Endothelial cell of umbilical vein (primary cell): Measurements from ENCODE around the gene GAS7. TPM values are rescaled to one million over a fixed set of nuclear protein-coding genes. Genes with fewer than 3 reads are reported as not detected.

Source experiments
- BruUV-seq: library from RNA; stranded (reverse); fragments of 400-500 nt; replicated peaks from 2 replicates; lab custom pipeline; 2021; lab: Mats Ljungman, UMichigan
- CTCF ChIA-PET: fragments of 300-600, 350-600 bp; sonication (Branson Sonifier 250); formaldehyde crosslinking; loops from one replicate; lab custom pipeline; 2021; ENCODE audit warnings: antibody characterized with exemption, inconsistent platforms; lab: Charles Lee
- POLR2A ChIA-PET: fragments of 300-600, 350-600 bp; sonication (Branson Sonifier 250); formaldehyde crosslinking; loops from one replicate; lab custom pipeline; 2021; ENCODE audit warnings: antibody characterized with exemption, inconsistent platforms; lab: Charles Lee
- DNase-seq: peaks from one replicate; pipeline ENCODE4 v3.0.0-alpha.2; 2011; ENCODE audit warnings: low read depth, low spot score
- FAIRE-seq: peaks from 2 replicates; lab custom pipeline; 2011; peaks lifted over from hg19 to GRCh38; lab: Jason Lieb, UNC
- H2AFZ ChIP-seq: 2 replicates; pipeline ENCODE4 v1.6.0; 2012; ENCODE audit warnings: low read depth, low read length, control low read depth, inconsistent platforms
- H3K27ac ChIP-seq: 2 replicates; pipeline ENCODE4 v1.5.1; 2011; ENCODE audit warnings: low read depth, mild to moderate bottlenecking, control low read depth, low read length, moderate library complexity; ENCODE audit not compliant: insufficient read depth
- H3K27me3 ChIP-seq, 2 experiments: 2 replicates each; pipeline versions ENCODE4 v1.6.0 to v1.6.1; 2011; ENCODE audit warnings: low read length in 2 of 2, mixed read lengths in 1 of 2; ENCODE audit not compliant: control insufficient read depth in 2 of 2, insufficient read depth in 2 of 2
- H3K36me3 ChIP-seq, 2 experiments: 2 replicates in 1 of 2; 3 replicates in 1 of 2; pipeline ENCODE4 v1.5.1; 2011; ENCODE audit warnings: low read length in 2 of 2, mild to moderate bottlenecking in 1 of 2, moderate library complexity in 1 of 2; ENCODE audit not compliant: control insufficient read depth in 2 of 2, insufficient read depth in 2 of 2; ENCODE audit errors: extremely low read depth in 1 of 2
- H3K4me1 ChIP-seq: 3 replicates; pipeline ENCODE4 v1.5.1; 2011; ENCODE audit warnings: mild to moderate bottlenecking, low read length; ENCODE audit not compliant: control insufficient read depth, insufficient read depth; ENCODE audit errors: extremely low read depth
- H3K4me2 ChIP-seq: 2 replicates; pipeline ENCODE4 v1.6.1; 2011; ENCODE audit warnings: low read length, control low read depth, mixed read lengths; ENCODE audit not compliant: insufficient read depth
- H3K4me3 ChIP-seq, 3 experiments: fragments of 200-600 bp in 1 of 3; sonication (generic), shearing (Covaris generic) in 1 of 3; replicated peaks in 1 of 3; 2 replicates each; pipeline ENCODE4 v1.5.1; 2011 to 2016; ENCODE audit warnings: control low read depth in 3 of 3, low read length in 3 of 3, mild to moderate bottlenecking in 2 of 3, inconsistent platforms in 1 of 3, low read depth in 1 of 3, moderate library complexity in 1 of 3; ENCODE audit not compliant: insufficient read depth in 1 of 3
- H3K79me2 ChIP-seq: 2 replicates; pipeline ENCODE4 v1.6.0; 2012; ENCODE audit warnings: low read length, inconsistent platforms; ENCODE audit not compliant: control insufficient read depth, insufficient read depth
- H3K9ac ChIP-seq: replicated peaks from 2 replicates; pipeline ENCODE3; 2011; ENCODE audit warnings: low read length, control low read depth; ENCODE audit not compliant: insufficient read depth; ENCODE audit errors: extremely low read depth
- H3K9me1 ChIP-seq: replicated peaks from 3 replicates; pipeline ENCODE4 v1.6.0; 2011; ENCODE audit warnings: mild to moderate bottlenecking, low read length; ENCODE audit not compliant: control insufficient read depth, insufficient read depth; ENCODE audit errors: extremely low read depth
- H3K9me3 ChIP-seq: replicated peaks from 2 replicates; pipeline ENCODE4 v1.5.1; 2012; ENCODE audit warnings: low read length, inconsistent platforms; ENCODE audit not compliant: control insufficient read depth, insufficient read depth
- H4K20me1 ChIP-seq: replicated peaks from 2 replicates; pipeline ENCODE3; 2011; ENCODE audit warnings: mild to moderate bottlenecking, low read length; ENCODE audit not compliant: control insufficient read depth, insufficient read depth; ENCODE audit errors: extremely low read depth
- EZH2 ChIP-seq: IDR thresholded peaks from 2 replicates; pipeline ENCODE4 v1.6.1; 2012; ENCODE audit warnings: borderline replicate concordance, low read depth, mild to moderate bottlenecking, moderate library complexity, low read length, inconsistent platforms; ENCODE audit not compliant: severe bottlenecking
- FOS ChIP-seq: IDR thresholded peaks from 2 replicates; pipeline ENCODE4 v1.6.1; 2011; ENCODE audit warnings: mild to moderate bottlenecking, low read length, moderate library complexity, borderline replicate concordance; ENCODE audit not compliant: insufficient read depth
- GATA2 ChIP-seq: IDR thresholded peaks from 2 replicates; pipeline ENCODE4 v1.7.0; 2011; ENCODE audit warnings: low read depth, mild to moderate bottlenecking, moderate library complexity, mixed read lengths, low read length; ENCODE audit not compliant: insufficient read length, insufficient read depth
- JUN ChIP-seq: IDR thresholded peaks from 2 replicates; pipeline ENCODE4 v1.6.1; 2011; ENCODE audit warnings: borderline replicate concordance, low read depth; ENCODE audit not compliant: insufficient read length, insufficient read depth
- MYC ChIP-seq: IDR thresholded peaks from one replicate; pipeline ENCODE4 v1.6.1; 2011; ENCODE audit warnings: mild to moderate bottlenecking, low read depth, low read length
- POLR2A ChIP-seq: IDR thresholded peaks from 2 replicates; pipeline ENCODE4 v1.6.1; 2012; ENCODE audit warnings: low read depth, mild to moderate bottlenecking, control low read depth, low read length
- POLR2AphosphoS5 ChIP-seq: IDR thresholded peaks from 2 replicates; pipeline ENCODE4 v1.6.1; 2012; ENCODE audit warnings: low read depth, mild to moderate bottlenecking, control low read depth, low read length, moderate library complexity; ENCODE audit not compliant: insufficient read depth
- dilution Hi-C: fragments of 300-500 bp; cut with MboI; formaldehyde crosslinking; loops from one replicate; pipeline ENCODE4 v1.15.0; 2019; ENCODE audit warnings: low sequenced_read_pairs; ENCODE audit not compliant: extremely low pct_ligation_motif_present
- intact Hi-C: fragments of 100-400 bp; cut with micrococcal nuclease; formaldehyde crosslinking; loops from one replicate; pipeline ENCODE4 v1.10.0; 2022
- polyA plus RNA-seq, 4 experiments: library from polyadenylated mRNA; depleted of rRNA in 3 of 4; stranded (reverse) in 3 of 4; unstranded in 1 of 4; fragments of >200 nt; gene quantifications; 2 replicates each; pipeline versions ENCODE4 v1.2.1 to v1.2.3, GENCODE V29; 2011 to 2012; ENCODE audit warnings: missing spikeins in 1 of 4
- total RNA-seq: library from RNA; stranded (reverse); gene quantifications from 2 replicates; pipeline ENCODE4 v1.2.3, GENCODE V29; 2021
- TF ChIP-seq, protein P1 (sequence below), 2 donors: IDR thresholded peaks; 1 replicate in 1 of 2; 2 replicates in 1 of 2; pipeline ENCODE4 v1.5.1; 2011; ENCODE audit warnings: low read length in 2 of 2, mild to moderate bottlenecking in 2 of 2, moderate library complexity in 2 of 2, control low read depth in 1 of 2, inconsistent platforms in 1 of 2, low read depth in 1 of 2; ENCODE audit not compliant: insufficient read depth in 1 of 2; ENCODE audit errors: extremely low read depth in 1 of 2

Gene GAS7
- total and polyA plus RNA-seq, 2 donors (not counting 3 experiments of a cell fraction or from before 2014, with no cell fraction given): not detected

- Histone ChIP-seq H4K20me1 (no peaks in the 10 kb centered on the region), H3K9me1 (no peaks in the 10 kb centered on the region), H3K4me1 (no peaks in the 10 kb centered on the region), H3K4me3 (no peak overlapping the region), H3K36me3 (no peaks in the 10 kb centered on the region), H3K4me2 (no peak overlapping the region), H2AFZ (no peak overlapping the region), H3K27ac (no peak overlapping the region), H3K79me2 (no peaks in the 10 kb centered on the region), H3K27me3 (no peaks in the 10 kb centered on the region), H3K9me3 (peaks cover 2% of the 10 kb centered on the region), H3K9ac (no peak overlapping the region)
- TF ChIP-seq POLR2A (no peak), JUN (no peak), POLR2AphosphoS5 (no peak), EZH2 (no peak), FOS (no peak), GATA2 (no peak), MYC (no peak)
- TF ChIP-seq, protein P1, sequence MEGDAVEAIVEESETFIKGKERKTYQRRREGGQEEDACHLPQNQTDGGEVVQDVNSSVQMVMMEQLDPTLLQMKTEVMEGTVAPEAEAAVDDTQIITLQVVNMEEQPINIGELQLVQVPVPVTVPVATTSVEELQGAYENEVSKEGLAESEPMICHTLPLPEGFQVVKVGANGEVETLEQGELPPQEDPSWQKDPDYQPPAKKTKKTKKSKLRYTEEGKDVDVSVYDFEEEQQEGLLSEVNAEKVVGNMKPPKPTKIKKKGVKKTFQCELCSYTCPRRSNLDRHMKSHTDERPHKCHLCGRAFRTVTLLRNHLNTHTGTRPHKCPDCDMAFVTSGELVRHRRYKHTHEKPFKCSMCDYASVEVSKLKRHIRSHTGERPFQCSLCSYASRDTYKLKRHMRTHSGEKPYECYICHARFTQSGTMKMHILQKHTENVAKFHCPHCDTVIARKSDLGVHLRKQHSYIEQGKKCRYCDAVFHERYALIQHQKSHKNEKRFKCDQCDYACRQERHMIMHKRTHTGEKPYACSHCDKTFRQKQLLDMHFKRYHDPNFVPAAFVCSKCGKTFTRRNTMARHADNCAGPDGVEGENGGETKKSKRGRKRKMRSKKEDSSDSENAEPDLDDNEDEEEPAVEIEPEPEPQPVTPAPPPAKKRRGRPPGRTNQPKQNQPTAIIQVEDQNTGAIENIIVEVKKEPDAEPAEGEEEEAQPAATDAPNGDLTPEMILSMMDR (IDR thresholded peaks at IDR 0.05; ENCODE audit: extremely low read depth in 1 of 2, insufficient read depth in 1 of 2, low read depth in 1 of 2, low read length in 2 of 2): no peak
- intact Hi-C loops: no loop called here
- dilution Hi-C loops: no loop called here
- ChIA-PET CTCF (no interaction called here), POLR2A (no interaction called here)
- DNase-seq (no peak), FAIRE-seq (no peak)
- no TSS peak for BruUV-seq
Measured at GRCh38 chr17:10144456-10144855, 54.0 kb downstream of the GAS7 start.
